Activated gamma-delta T cell (primary cell): ENCODE data around the gene DCUN1D2.

Experiments used
- DNase-seq: peaks from one replicate; lab custom pipeline; 2025; lab: John Stamatoyannopoulos, UW

The DCUN1D2 gene

DNA sequence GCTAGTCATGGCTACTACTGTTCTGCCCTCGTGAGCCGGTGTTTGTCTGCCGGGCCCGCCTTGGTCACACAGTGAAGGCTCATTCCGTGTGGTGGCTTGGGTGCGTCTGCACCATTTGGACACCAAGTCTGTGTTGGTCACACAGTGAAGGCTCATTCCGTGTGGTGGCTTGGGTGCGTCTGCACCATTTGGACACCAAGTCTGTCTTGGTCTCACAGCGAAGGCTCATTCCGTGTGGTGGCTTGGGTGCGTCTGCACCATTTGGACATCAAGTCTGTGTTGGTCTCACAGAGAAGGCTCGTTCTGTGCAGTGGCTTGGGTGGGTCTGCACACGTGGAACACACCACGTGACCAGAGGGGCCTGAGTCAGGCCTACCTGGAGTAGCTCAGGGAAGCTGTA, 29.0 kb upstream of the DCUN1D2 start:
- DNase-seq: no peak

DNA sequence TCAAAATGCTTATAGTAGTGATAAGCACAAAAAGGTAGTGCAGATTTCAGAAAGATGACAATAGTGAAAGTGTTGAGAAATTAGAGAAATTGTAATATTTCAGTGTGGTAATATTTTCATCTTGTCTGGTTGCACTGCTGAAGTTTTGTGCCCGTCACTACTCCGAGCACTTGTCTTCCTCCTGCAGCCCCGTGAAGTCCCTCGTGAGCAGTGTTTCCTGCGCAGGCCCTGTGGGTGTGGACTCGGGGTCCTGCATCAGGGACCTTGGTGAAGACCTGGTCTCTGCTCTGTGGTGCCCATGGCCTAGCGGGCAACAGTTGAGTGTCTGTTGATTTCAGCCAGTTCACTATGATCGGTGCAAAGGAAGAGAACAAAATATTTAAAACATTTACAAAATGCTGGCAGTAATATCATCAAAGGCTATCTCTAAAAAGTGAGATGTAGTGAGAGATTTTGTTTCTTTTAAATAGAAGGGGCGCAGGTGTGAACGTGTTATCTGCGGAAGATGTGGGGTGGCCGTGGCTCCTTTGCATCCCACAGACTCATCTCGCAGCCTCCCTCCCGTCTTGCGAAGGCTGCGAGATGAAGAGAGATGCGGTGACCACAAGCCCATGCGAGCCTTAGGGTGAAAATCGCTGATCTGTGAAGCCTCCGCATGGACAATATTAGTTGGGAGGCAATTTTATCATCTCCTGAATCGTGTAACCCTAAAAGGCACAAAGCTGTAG, 27.7 kb upstream of the DCUN1D2 start:
- DNase-seq: no peak

DNA sequence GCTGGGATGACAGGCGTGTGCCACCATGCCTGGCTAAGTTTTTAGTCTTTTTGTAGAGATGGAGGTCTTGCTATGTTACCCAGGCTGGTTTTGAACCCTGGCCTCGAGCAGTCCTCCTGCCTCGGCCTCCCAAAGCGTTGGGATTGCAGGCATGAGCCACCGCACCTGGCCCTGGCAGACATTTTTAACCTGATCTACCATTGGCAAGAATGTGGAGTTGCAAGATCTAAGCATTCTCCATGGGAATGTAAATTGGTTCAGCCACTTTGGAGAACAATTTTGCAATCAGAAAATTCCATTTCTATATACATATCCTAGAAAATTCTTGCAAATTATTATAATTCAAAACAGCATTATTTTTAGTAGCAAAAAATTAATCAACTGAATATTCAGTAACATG, 24.3 kb upstream of the DCUN1D2 start:
- DNase-seq: no peak

DNA sequence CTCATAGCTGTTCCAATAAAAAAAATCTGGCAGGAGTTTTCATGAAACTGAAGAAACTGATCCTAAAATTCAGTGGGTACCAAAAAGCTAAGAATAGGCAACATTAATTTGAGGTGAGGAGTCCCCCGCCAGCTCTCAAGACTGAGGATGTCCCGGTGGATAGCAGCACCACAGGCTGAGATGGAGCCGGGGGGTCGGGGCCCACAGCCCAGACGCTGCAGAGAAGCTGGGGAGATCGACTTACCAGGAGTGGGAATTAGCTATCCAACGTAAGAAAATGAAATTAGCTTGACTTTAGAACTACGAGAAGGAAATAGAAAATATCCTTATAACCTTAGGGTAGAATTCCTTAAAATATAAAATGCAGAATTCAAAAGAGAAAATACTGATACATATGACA, 23.2 kb upstream of the DCUN1D2 start:
- DNase-seq: no peak

DNA sequence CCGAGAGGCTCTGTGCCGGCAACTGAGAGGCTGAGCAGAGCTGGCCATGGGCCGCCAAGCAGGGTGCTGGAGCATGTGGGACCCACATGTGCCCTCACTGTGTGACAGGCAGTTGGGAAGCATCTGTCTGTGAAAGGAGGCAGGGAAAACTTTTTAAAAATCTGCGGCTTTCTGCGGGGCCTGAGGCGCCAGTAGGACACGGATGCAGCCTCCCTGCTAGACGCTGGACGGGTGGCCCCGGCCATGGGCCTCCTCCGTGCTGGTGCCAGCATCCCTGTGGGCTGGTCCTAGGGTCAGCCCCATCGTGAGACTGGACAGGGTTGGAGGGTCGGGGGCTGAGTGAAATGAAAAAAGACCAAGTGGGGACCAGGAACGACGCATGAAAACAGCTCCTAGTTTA, 20.9 kb upstream of the DCUN1D2 start:
- DNase-seq: no peak

DNA sequence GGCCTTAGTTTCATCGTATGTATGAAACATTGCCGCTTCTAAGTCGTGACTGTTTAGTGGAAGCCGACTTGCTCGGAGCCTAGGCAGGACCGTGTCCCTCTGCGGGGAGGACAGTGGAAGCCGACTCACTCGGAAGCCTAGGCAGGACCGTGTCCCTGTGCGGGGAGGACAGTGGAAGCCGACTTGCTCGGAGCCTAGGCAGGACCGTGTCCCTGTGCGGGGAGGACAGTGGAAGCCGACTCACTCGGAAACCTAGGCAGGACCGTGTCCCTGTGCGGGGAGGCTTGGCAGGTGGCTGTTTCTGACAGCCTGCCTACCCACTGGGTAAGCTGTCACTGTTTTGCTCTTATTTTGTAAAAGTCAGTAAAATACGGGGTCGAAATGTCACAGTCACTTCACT, 20.4 kb upstream of the DCUN1D2 start:
- DNase-seq: no peak

DNA sequence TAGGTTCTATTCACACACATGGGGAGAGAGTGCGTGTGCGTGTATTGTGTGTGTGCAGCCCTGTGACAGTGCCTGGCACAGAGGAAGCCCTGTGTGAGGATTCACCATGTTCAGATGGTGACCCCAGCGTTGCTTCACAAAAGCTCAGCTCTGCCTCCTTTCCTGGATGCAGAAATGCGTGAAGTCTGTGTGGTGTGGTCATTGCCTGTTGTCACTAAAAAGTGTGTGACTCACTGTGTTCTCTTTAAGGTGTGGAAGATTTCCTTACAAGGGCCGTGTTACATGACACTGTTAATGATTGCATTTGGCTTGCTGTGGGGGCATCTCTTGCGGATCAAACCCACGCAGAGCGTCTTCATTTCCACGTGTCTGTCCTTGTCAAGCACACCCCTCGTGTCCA, 19.5 kb upstream of the DCUN1D2 start:
- DNase-seq: no peak

DNA sequence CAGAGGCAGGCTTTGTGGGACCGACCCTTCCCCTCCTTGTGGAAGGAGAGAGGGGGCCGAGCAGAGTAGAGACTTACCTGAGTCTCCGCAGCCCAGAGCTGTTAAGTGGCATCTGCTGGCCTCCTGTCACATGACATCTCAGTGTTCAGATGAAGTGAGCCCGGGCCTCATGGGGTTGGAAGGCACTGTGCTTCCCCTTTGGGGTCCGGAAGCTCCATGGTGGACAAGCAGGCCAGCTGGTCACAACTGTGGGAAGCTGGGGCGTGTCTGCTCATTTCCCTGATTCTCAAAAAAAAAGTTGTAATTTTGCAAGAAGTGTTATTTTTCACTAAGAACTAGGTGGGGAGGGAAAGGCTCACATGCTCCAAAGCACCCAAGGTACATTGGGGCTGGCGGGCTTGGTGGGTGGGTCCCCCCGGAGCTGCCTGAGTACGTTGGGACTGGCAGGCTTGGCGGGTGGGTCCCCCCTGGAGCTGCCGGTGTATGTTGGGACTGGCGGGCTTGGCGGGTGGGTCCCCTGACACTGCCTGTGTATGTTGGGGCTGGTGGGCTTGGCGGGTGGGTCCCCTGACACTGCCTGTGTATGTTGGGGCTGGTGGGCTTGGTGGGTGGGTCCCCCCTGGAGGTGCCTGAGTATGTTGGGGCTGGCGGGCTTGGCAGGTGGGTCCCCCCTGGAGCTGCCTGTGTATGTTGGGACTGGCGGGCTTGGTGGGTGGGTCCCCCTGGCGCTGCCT, 18.2 kb upstream of the DCUN1D2 start:
- no peak for DNase-seq

DNA sequence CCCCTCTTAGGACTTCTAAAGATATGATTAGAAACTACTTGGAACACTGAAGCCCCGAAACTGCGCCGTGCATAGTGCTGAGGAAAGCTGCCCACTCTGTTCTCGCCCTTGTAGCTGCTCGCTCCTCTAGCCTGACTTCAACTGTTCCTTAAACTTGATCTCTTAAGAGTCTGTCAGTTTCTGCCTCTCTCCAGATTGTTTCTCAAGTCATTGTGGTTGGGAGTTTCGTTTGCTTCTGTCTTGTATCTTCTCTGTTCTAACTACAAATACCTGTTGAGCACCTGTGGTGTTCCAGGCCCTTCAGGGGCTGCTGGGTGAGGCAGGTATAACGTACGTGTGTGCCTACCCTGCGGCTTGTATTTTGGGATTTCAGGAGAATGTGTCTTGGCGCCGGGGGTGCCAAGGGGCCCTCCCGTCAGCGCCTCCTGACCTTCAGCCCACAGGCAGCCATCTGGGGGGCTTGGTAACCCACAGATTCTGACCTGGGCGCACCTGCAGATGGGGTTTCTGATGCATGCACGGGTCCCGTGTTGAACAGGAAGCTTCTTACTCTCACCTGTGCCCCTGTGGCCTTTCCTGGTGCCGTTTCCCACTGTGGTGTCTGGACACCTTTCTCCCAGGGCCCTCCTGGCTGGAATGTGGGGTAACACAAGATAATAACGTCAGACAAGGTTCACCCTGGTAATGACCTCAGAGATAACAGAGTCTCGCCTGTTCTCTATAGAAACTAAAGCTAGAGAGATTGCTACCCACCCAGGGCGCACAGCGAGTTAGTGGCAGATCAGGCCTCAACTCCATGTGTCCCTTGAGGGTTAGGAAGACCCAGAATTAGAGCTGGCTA, 17.2 kb upstream of the DCUN1D2 start:
- no peak for DNase-seq

DNA sequence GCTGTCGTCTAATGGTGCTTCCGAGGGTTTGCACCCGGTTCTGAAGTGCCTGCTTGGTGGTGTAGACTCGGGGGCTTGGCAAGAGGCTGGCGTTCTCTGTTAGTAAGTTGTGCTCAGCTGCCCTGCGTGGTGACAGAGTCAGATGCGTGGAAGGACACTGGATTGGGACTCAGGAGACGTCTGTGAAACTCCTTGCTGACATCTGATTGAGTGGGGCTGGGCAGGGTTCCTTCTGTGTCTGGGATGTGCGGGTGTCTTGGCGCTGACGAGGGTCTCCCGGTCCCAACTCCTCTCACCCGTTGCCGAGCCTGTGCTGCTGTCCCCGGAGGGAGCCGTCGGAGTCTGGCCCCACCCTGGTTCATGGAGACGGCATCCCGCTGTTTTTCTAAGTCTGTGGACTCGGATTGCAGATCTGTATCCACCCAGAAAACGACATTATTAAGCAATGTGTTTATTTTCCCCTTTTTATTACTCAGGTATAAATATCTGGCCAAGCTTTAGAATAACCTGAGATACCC, 16.4 kb upstream of the DCUN1D2 start:
- DNase-seq: no peak

DNA sequence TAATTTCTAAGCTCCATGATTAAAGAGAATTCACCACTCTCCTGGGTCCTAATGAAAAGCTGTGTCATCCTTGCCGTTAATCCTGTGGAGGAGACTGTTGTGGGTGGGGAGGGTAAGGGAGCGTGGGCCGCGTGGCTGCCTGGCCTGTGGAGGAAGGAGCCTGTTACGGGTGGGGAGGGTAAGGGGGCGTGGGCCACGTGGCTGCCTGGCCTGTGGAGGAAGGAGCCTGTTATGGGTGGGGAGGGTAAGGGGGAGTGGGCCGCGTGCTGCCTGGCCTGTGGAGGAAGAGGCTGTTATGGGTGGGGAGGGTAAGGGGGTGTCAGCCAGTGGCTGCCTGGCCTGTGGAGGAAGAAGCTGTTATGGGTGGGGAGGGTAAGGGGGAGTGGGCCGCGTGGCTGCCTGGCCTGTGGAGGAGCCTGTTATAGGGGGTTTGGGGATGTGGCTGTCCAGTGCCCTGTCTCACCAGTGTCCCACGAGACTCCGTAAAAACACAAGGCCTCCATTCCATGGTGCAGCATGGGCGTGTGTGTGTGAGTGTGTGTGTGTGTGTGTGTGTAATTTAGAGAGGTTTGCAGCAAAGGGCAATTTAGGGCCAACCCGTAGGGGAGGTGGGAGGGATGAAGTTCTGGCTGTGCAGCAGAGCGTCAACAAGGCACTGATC, 15.6 kb upstream of the DCUN1D2 start:
- DNase-seq: no peak

DNA sequence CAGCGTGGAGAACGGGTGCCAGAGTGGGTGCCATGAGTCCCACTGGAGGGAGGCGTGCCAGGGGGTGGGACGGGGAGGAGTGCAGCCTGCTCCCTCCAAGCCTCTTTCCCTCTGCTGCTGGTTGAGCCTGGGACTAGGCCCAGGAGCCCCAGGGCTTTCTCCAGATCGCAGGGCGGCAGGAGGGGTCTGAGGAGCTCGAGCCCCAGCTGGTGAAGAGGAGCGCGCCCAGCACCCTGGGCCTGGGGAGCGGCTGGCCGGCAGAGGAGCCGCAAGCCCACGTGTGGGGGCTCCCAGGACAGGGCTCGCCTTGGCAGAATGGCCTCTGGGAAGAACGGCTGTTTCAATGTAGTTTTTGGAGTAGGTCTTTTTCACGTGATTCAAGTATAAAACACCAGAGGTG, 12.2 kb upstream of the DCUN1D2 start:
- DNase-seq: no peak

DNA sequence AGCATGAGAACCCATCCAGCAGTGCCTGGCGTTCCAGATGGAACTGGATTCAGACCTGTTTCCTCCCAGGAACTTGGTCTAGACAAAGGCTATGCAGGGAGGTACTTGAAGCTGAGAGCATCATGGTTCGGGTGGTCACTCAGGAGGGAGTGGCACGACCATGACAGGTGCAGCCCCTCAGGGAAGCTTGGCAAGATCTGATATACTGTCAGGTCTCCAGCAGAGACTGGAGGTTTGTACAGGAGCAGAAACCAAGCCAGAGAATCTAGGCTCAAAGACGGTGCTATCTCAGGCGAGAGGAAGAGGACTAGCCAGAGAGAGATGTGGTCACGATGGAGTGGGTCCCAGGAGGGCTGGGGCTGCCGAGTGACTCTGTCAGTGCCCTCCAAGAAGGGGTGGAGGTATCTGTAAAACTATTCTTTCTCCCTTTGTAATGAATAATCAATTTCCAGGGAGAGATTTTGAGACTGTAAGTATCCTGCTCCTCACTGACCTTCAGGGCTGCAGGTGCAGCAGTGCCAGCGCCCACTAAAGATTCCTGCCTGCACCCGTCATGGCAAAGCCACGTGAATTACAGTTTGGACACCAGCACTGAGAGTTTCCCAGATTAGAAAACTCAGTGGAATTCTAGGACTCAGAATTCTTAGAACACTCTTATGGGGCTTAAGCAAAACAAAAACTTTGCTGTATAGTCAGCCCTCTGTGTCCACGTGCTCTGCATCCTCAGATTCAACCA, 10.2 kb upstream of the DCUN1D2 start:
- DNase-seq: no peak

DNA sequence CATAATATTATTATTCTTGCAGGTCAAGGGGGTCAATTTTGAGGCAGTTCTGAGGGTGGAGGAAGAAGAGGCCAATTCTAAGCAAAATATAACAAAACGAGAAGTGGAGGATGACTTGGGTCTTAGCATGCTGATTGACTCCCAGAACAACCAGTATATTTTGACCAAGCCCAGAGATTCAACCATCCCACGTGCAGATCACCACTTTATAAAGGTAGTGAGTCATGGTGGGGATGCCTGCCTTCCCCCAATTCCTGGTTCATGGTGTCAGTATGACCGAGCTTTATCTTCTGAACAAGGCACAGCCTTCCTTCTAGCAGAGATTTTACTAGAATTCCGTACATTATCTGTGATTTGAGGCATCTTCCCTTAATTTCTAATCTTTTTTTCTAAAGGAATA, 9.4 kb upstream of the DCUN1D2 start:
- DNase-seq: no peak

DNA sequence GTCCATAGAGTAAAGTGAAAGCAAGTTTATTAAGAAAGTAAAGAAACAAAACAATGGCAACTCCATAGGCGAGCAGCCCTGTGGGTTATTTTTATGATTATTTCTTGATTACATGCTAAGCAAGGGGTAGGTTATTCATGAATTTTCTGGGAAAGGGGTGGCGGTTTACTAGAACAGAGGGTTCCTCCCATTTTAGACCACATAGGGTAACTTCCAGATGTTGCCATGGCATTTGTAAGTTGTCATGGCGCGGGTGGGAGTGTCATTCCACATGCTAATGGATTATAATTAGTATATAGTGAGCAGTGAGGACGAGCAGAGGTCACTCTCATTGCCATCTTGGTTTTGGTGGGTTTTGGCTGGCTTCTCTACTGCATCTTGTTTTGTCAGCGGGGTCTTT, 8.4 kb upstream of the DCUN1D2 start:
- no peak for DNase-seq

DNA sequence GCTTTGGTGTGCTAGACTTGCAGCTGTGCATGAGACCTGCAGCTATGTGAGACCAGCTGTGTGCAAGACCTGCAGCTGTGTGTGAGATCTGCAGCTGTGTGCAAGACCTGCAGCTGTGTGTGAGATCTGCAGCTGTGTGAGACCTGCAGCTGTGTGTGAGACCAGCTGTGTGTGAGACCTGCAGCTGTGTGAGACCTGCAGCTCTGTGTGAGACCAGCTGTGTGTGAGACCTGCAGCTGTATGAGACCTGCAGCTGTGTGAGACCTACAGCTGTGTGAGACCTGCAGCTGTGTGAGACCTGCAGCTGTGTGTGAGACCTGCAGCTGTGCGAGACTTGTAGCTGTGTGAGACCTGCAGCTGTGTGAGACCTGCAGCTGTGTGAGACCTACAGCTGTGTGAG, 6.7 kb upstream of the DCUN1D2 start:
- DNase-seq: no peak

DNA sequence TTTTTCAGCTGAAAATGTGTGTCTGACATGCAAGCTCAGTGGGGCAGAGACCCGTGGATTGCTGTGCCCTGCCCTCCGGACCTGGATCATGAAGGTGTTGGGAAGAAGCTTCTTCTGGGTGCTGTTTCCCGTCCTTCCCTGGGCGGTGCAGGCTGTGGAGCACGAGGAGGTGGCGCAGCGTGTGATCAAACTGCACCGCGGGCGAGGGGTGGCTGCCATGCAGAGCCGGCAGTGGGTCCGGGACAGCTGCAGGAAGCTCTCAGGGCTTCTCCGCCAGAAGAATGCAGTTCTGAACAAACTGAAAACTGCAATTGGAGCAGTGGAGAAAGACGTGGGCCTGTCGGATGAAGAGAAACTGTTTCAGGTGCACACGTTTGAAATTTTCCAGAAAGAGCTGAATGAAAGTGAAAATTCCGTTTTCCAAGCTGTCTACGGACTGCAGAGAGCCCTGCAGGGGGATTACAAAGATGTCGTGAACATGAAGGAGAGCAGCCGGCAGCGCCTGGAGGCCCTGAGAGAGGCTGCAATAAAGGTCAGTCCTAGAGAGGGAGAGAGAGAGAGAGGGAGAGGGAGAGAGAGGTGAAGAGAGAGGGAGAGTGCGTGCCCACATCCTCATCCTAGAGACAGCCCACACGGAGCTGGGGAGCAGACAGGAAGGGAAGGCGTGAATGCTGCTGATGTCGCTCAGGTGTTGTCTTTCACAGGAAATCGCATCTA, 5.1 kb upstream of the DCUN1D2 start:
- DNase-seq: no peak

DNA sequence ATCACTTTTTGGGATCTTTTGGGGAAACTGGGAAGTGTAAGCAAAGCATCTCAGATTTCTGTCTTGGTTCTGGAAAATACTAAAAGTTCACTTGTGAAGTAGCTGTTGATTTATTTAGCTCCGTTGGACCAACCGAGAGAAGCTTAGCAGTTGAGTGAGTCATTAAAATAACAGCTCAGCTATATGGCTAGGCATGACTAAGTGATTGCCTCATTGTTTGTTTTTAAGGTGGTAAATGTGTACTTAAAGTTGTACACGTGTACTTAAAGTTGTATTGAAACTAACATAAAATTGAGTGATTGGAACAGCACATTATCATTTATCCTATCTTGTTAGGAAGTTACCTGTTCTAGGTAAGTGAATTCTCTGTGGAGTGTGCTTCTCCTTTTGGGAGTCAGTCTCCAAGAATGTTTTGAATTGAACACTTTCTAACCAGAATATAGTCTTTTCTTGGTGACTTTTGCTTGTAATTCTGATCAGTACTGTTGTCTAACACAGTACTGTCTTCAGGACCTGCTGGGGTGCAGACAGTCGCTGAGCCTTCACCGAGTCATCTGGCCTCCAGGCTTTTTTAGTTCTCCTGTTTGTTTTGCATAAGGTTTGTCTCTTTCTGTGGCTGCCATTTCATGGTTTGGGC, 2.9 kb upstream of the DCUN1D2 start:
- DNase-seq: no peak

DNA sequence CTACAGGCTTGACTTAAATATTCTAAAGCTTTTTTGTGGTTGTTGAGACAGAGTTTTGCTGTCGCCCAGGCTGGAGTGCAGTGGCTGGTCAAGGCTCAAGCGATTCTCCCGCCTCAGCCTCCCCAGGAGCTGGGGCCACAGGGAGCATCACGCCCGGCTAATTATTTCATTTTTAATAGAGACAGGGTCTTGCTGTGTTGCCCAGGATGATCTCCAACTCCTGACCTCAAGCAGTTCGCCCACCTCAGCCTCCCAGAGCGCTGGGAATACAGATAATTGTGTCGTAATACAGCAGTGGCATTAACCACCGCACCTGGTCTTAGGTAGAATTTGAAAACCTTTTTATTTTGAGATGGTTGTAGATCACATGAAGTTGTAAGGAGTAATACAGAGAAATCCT, 1.5 kb upstream of the DCUN1D2 start:
- DNase-seq: no peak

DNA sequence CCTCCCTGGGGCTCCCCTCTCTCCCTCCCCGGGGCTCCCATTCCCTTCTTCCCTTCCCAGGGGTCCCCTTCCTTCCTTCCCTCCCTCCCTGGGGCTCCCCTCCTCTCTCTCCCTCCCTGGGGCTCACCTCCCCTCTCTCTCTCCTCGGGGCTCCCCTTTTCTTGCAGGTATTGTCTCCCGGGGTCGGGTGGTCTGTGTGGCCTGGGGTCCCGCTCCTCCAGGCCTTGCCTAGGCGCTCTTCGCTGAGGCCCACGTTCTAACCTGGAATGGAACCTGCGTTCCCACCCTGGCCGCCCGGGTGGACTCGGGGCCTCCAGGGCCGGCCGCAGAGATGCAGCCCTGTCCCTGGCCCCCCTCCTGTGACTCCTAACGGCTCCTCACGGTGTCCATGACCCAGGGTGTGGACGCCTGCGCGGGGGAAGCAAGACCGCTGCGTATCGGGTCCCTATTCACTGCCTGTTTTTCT, 940 bp upstream of the DCUN1D2 start:
- DNase-seq: no peak
